NCI-H2107 (cell line): ENCODE measurements around the gene MED27.

Source experiments
- DNase-seq: peaks from one replicate; lab custom pipeline; 2025; lab: John Stamatoyannopoulos, UW

The MED27 gene

GRCh38 chr9:131836021-131836420 lies 243.6 kb downstream of the MED27 start:
- no peak for DNase-seq

GRCh38 chr9:131835151-131835910 lies 244.3 kb downstream of the MED27 start:
- DNase-seq, result no peak

- no peak for DNase-seq
Measured at GRCh38 chr9:131834721-131835120, 244.9 kb downstream of the MED27 start.

GRCh38 chr9:131833906-131834305 lies 245.8 kb downstream of the MED27 start:
- no peak for DNase-seq

GRCh38 chr9:131833083-131833482 lies 246.6 kb downstream of the MED27 start:
- DNase-seq, result no peak

GRCh38 chr9:131831380-131832165 lies 248.1 kb downstream of the MED27 start:
- DNase-seq, result no peak

- DNase-seq, result no peak
Measured at GRCh38 chr9:131827821-131828369, 251.8 kb downstream of the MED27 start.

- DNase-seq, result no peak
Measured at GRCh38 chr9:131826966-131827525, 252.6 kb downstream of the MED27 start.

GRCh38 chr9:131826053-131826452 lies 253.6 kb downstream of the MED27 start:
- no peak for DNase-seq

- DNase-seq, result no peak
Measured at GRCh38 chr9:131824953-131825495, 254.6 kb downstream of the MED27 start.

- no peak for DNase-seq
Measured at GRCh38 chr9:131824155-131824594, 255.5 kb downstream of the MED27 start.

GRCh38 chr9:131823701-131824146 lies 255.9 kb downstream of the MED27 start:
- no peak for DNase-seq

- DNase-seq, result no peak
Measured at GRCh38 chr9:131818089-131818488, 261.6 kb downstream of the MED27 start.

- DNase-seq, result peak; percentile 58
Measured at GRCh38 chr9:131817627-131818026, 262.0 kb downstream of the MED27 start.

GRCh38 chr9:131817073-131817472 lies 262.6 kb downstream of the MED27 start:
- no peak for DNase-seq

GRCh38 chr9:131815970-131816873 lies 263.4 kb downstream of the MED27 start:
- DNase-seq, result no peak

- no peak for DNase-seq
Measured at GRCh38 chr9:131814707-131815106, 265.0 kb downstream of the MED27 start.

GRCh38 chr9:131813116-131813515 lies 266.6 kb downstream of the MED27 start:
- DNase-seq, result no peak

GRCh38 chr9:131812116-131812790 lies 267.4 kb downstream of the MED27 start:
- DNase-seq, result no peak

GRCh38 chr9:131811405-131811804 lies 268.3 kb downstream of the MED27 start:
- DNase-seq, result no peak
